ENCODE results near the gene NRCAM.
A peak's percentile ranks its signal among the peaks of the same experiment; 100 is the strongest.

GRCh38 chr7:108211382-108212201 lies 244.6 kb downstream of the NRCAM start:
- TF ChIP-seq ZNF281 (CRISPR knock-in tag; IDR thresholded peaks at IDR 0.05; ENCODE audit: borderline replicate concordance) (peak; percentile 42; the same call in 1 of the 2 replicates), SUZ12 (IDR thresholded peaks at IDR 0.05; ENCODE audit: low read depth, low read length) (no peak), RNF219 (CRISPR knock-in tag; IDR thresholded peaks at IDR 0.05) (no peak), GTF2F1 (IDR thresholded peaks at IDR 0.05; ENCODE audit: low read length) (no peak), CTCF (CRISPR knock-in tag; IDR thresholded peaks at IDR 0.05) (no peak), ZNF230 (CRISPR knock-in tag; IDR thresholded peaks at IDR 0.05) (no peak), ETV6 (CRISPR knock-in tag; conservative IDR thresholded peaks at IDR 0.05) (no peak), ZNF850 (CRISPR knock-in tag; conservative IDR thresholded peaks at IDR 0.05) (no peak)

Data from HepG2 (cell line).